ENCODE data around the gene PDE4B. TPM values are rescaled to one million over a fixed set of nuclear protein-coding genes. Genes with fewer than 3 reads are reported as not detected.

The PDE4B gene
- total RNA-seq, 1 donor from 2014 or later: 0.57 TPM

GRCh38 chr1:65827346-65827745, 34.7 kb downstream of the PDE4B start:
- H3K9me3 Mint-ChIP-seq (ENCODE audit: low read depth): peaks cover 2% of the 10 kb centered on the region
- H3K27me3 Mint-ChIP-seq (ENCODE audit: low read depth): peaks cover 14% of the 10 kb centered on the region
- TF ChIP-seq CTCF (IDR thresholded peaks at IDR 0.05): no peak
- peaks cover 10% of the 10 kb centered on the region for H3K4me1 Mint-ChIP-seq (ENCODE audit: low read depth)
- no peak overlapping the region for H3K4me3 Mint-ChIP-seq (ENCODE audit: unreplicated experiment)
- no peak overlapping the region for H3K27ac Mint-ChIP-seq (ENCODE audit: unreplicated experiment)
- DNase-seq (ENCODE audit: low spot score): no peak
- H3K36me3 Mint-ChIP-seq (ENCODE audit: low read depth): no peaks in the 10 kb centered on the region

- Mint-ChIP-seq H3K4me3 (ENCODE audit: unreplicated experiment) (no peak overlapping the region), H3K36me3 (ENCODE audit: low read depth) (no peaks in the 10 kb centered on the region), H3K4me1 (ENCODE audit: low read depth) (peaks cover 12% of the 10 kb centered on the region), H3K9me3 (ENCODE audit: low read depth) (no peaks in the 10 kb centered on the region), H3K27ac (ENCODE audit: unreplicated experiment) (no peak overlapping the region), H3K27me3 (ENCODE audit: low read depth) (peaks cover 14% of the 10 kb centered on the region)
- no peak for DNase-seq (ENCODE audit: low spot score)
- no peak for TF ChIP-seq CTCF (IDR thresholded peaks at IDR 0.05)
Observed at GRCh38 chr1:65830306-65830705, 37.6 kb downstream of the PDE4B start.

GRCh38 chr1:65832296-65832695, 39.6 kb downstream of the PDE4B start:
- TF ChIP-seq CTCF (IDR thresholded peaks at IDR 0.05): no peak

GRCh38 chr1:65836686-65837085, 44.0 kb downstream of the PDE4B start:
- no peaks in the 10 kb centered on the region for H3K9me3 Mint-ChIP-seq (ENCODE audit: low read depth)
- no peak overlapping the region for H3K27ac Mint-ChIP-seq (ENCODE audit: unreplicated experiment)
- H3K4me1 Mint-ChIP-seq (ENCODE audit: low read depth): peaks cover 6% of the 10 kb centered on the region
- TF ChIP-seq CTCF (IDR thresholded peaks at IDR 0.05): no peak
- no peak overlapping the region for H3K4me3 Mint-ChIP-seq (ENCODE audit: unreplicated experiment)
- DNase-seq (ENCODE audit: low spot score): no peak
- H3K27me3 Mint-ChIP-seq (ENCODE audit: low read depth): peaks cover 1% of the 10 kb centered on the region
- H3K36me3 Mint-ChIP-seq (ENCODE audit: low read depth): no peaks in the 10 kb centered on the region

More at GRCh38 chr1:65832296-65832695, 39.6 kb downstream of the PDE4B start:
- Mint-ChIP-seq H3K9me3 (ENCODE audit: low read depth) (no peaks in the 10 kb centered on the region), H3K4me3 (ENCODE audit: unreplicated experiment) (no peak overlapping the region), H3K27ac (ENCODE audit: unreplicated experiment) (no peak overlapping the region), H3K36me3 (ENCODE audit: low read depth) (no peaks in the 10 kb centered on the region), H3K27me3 (ENCODE audit: low read depth) (peaks cover 10% of the 10 kb centered on the region), H3K4me1 (ENCODE audit: low read depth) (peaks cover 8% of the 10 kb centered on the region)
- DNase-seq (ENCODE audit: low spot score): no peak

- Mint-ChIP-seq H3K36me3 (ENCODE audit: low read depth) (no peaks in the 10 kb centered on the region), H3K27ac (ENCODE audit: unreplicated experiment) (no peak overlapping the region), H3K27me3 (ENCODE audit: low read depth) (peaks cover 1% of the 10 kb centered on the region), H3K4me1 (ENCODE audit: low read depth) (no peaks in the 10 kb centered on the region), H3K4me3 (ENCODE audit: unreplicated experiment) (no peak overlapping the region), H3K9me3 (ENCODE audit: low read depth) (no peaks in the 10 kb centered on the region)
- DNase-seq (ENCODE audit: low spot score): no peak
- TF ChIP-seq CTCF (IDR thresholded peaks at IDR 0.05): no peak
Observed at GRCh38 chr1:65840683-65841082, 48.0 kb downstream of the PDE4B start.
